K562 (cell line): ENCODE measurements around the gene DPP10. TPM values are rescaled to one million over a fixed set of nuclear protein-coding genes. Genes with fewer than 3 reads are reported as not detected.

ENCODE experiments used
- ATAC-seq: fragments of 200-7000 bp; cut with Tn5 transposase; 3 replicates; pipeline ENCODE4 v1.9.1; 2020; ENCODE audit warnings: moderate library complexity
- BruUV-seq: library from RNA; stranded (reverse); fragments of 400-500 nt; replicated peaks from 2 replicates; lab custom pipeline; 2021; lab: Mats Ljungman, UMichigan
- CTCF ChIA-PET: fragments of 300-600 bp; formaldehyde crosslinking; extraction: SDS; loops from one replicate; lab custom pipeline; 2021; ENCODE audit warnings: low intra/inter-chr PET ratio; lab: Yijun Ruan, JAX
- POLR2A ChIA-PET: fragments of 300-600, 350-650 bp; sonication (Branson Sonifier 250); formaldehyde crosslinking; extraction: SDS; loops from one replicate; lab custom pipeline; 2021; ENCODE audit warnings: antibody characterized with exemption, inconsistent platforms; lab: Yijun Ruan, JAX
- DNase-seq, 4 experiments: peaks; one replicate each; pipeline versions ENCODE4 v3.0.0 to v3.0.0-alpha.2; 2011 to 2018; ENCODE audit warnings: low spot score in 3 of 4, mixed read lengths in 3 of 4; ENCODE audit errors: extremely low read depth in 1 of 4
- FAIRE-seq: peaks from 2 replicates; lab custom pipeline; 2011; peaks lifted over from hg19 to GRCh38; lab: Jason Lieb, UNC
- H2AFZ ChIP-seq: 2 replicates; pipeline ENCODE4 v1.6.0; 2011; ENCODE audit warnings: low read depth, low read length, control low read depth, inconsistent platforms
- H3K27ac ChIP-seq: fragments of 200-600 bp; 3 replicates; pipeline ENCODE4 v1.8.0; 2011; ENCODE audit warnings: low read depth, mild to moderate bottlenecking, control low read depth, inconsistent platforms, low read length, moderate library complexity, mixed read lengths; ENCODE audit errors: extremely low read depth
- H3K27me3 ChIP-seq, 2 experiments: fragments of 300-600 bp in 1 of 2; 2 replicates in 1 of 2; 3 replicates in 1 of 2; pipeline versions ENCODE4 v1.6.0 to v1.8.0; 2011; ENCODE audit warnings: inconsistent platforms in 2 of 2, low read length in 2 of 2, mild to moderate bottlenecking in 1 of 2, mixed read lengths in 1 of 2, moderate library complexity in 1 of 2; ENCODE audit not compliant: control insufficient read depth in 2 of 2, insufficient read depth in 2 of 2
- H3K36me3 ChIP-seq: fragments of 300-600 bp; 3 replicates; pipeline ENCODE4 v1.8.0; 2011; ENCODE audit warnings: mild to moderate bottlenecking, low read length, inconsistent platforms; ENCODE audit not compliant: control insufficient read depth, insufficient read depth
- H3K4me1 ChIP-seq, 2 experiments: fragments of 200-600 bp in 1 of 2; replicated peaks in 1 of 2; 2 replicates in 1 of 2; 3 replicates in 1 of 2; pipeline versions ENCODE4 v1.5.1 to v1.8.0; 2011; ENCODE audit warnings: inconsistent platforms in 2 of 2, low read length in 2 of 2, mild to moderate bottlenecking in 1 of 2, mixed read lengths in 1 of 2, moderate library complexity in 1 of 2; ENCODE audit not compliant: control insufficient read depth in 2 of 2, insufficient read depth in 2 of 2
- H3K4me2 ChIP-seq: 2 replicates; pipeline ENCODE4 v1.6.1; 2011; ENCODE audit warnings: low read length, control low read depth, inconsistent platforms, mixed read lengths; ENCODE audit not compliant: insufficient read depth
- H3K4me3 ChIP-seq: fragments of 200-600 bp; sonication (generic), shearing (Covaris generic); 2 replicates; pipeline ENCODE4 v1.5.1; 2016; ENCODE audit warnings: control low read depth, inconsistent platforms
- H3K79me2 ChIP-seq: fragments of 200-600 bp; 3 replicates; pipeline ENCODE4 v1.8.0; 2011; ENCODE audit warnings: low read length, inconsistent platforms; ENCODE audit not compliant: control insufficient read depth, insufficient read depth
- H3K9ac ChIP-seq, 2 experiments: 2 replicates each; pipeline versions ENCODE4 v1.6.0 to v1.6.1; 2011; ENCODE audit warnings: low read depth in 2 of 2, low read length in 2 of 2, control low read depth in 1 of 2, inconsistent platforms in 1 of 2, mild to moderate bottlenecking in 1 of 2, mixed read lengths in 1 of 2; ENCODE audit not compliant: insufficient read depth in 1 of 2
- H3K9me1 ChIP-seq: one replicate; pipeline ENCODE4 v1.6.0; 2011; ENCODE audit warnings: inconsistent platforms, mild to moderate bottlenecking, low read length, moderate library complexity; ENCODE audit not compliant: control insufficient read depth, insufficient read depth
- H3K9me3 ChIP-seq: replicated peaks from 2 replicates; pipeline ENCODE4 v1.5.1; 2011; ENCODE audit warnings: low read depth, low read length, inconsistent platforms; ENCODE audit not compliant: control insufficient read depth, insufficient read depth
- H4K20me1 ChIP-seq: replicated peaks from 2 replicates; pipeline ENCODE4 v1.6.1; 2011; ENCODE audit warnings: low read length, inconsistent platforms, mixed read lengths; ENCODE audit not compliant: control insufficient read depth, insufficient read depth
- COPS2 ChIP-seq: fragments of 450-650 bp; conservative IDR thresholded peaks from 2 replicates; pipeline ENCODE4 v1.6.1; 2016; ENCODE audit warnings: mild to moderate bottlenecking, moderate library complexity
- FOXA1 ChIP-seq: fragments of 450-650 bp; IDR thresholded peaks from 2 replicates; pipeline ENCODE4 v1.6.1; 2016; ENCODE audit warnings: mild to moderate bottlenecking, borderline replicate concordance
- HOXB6 ChIP-seq: fragments of 250-450 bp; sonication (Bioruptor Pico); IDR thresholded peaks from 2 replicates; pipeline ENCODE4 v1.5.1; 2022; ENCODE audit warnings: mild to moderate bottlenecking, borderline replicate concordance
- KAT2B ChIP-seq: IDR thresholded peaks from one replicate; pipeline ENCODE4 v1.6.1; 2012; ENCODE audit warnings: low read depth, mild to moderate bottlenecking, control low read depth, inconsistent platforms, low read length, moderate library complexity
- SAFB2 ChIP-seq: fragments of 200-400 bp; formaldehyde crosslinking; IDR thresholded peaks from 2 replicates; pipeline ENCODE4 v1.6.1; 2018; ENCODE audit warnings: borderline replicate concordance, low read length, low read depth, moderate library complexity; ENCODE audit not compliant: severe bottlenecking
- TEAD1 ChIP-seq, 2 experiments: fragments of 450-650 bp in 1 of 2; sonication (generic) in 1 of 2; formaldehyde crosslinking; IDR thresholded peaks; 2 replicates each; pipeline versions ENCODE4 v1.4.0 to v1.8.0; 2020 to 2022; ENCODE audit warnings: mild to moderate bottlenecking in 2 of 2, missing genetic modification reagents in 1 of 2
- THAP7 ChIP-seq: fragments of 250-450 bp; sonication (Bioruptor Pico); IDR thresholded peaks from 2 replicates; pipeline ENCODE4 v1.5.0; 2021
- ZNF239 ChIP-seq: fragments of 250-450 bp; sonication (Bioruptor Pico); IDR thresholded peaks from 2 replicates; pipeline ENCODE4 v1.4.0; 2020; ENCODE audit warnings: mild to moderate bottlenecking
- ZNF24 ChIP-seq: fragments of 450-650 bp; IDR thresholded peaks from 2 replicates; pipeline ENCODE4 v1.6.1; 2016
- ZNF707 ChIP-seq: fragments of 250-450 bp; sonication (Bioruptor Pico); conservative IDR thresholded peaks from 2 replicates; pipeline ENCODE4 v1.8.0; 2022; ENCODE audit warnings: inconsistent platforms, mild to moderate bottlenecking, moderate library complexity
- ZSCAN29 ChIP-seq: fragments of 450-650 bp; IDR thresholded peaks from 2 replicates; pipeline ENCODE4 v1.6.1; 2017
- WGBS: fragments of 100-300 bp; shearing (Covaris generic); methylation state at CpG from one replicate; pipeline ENCODE4 v1.1.6; 2016; ENCODE audit warnings: low coverage, mixed read lengths; ENCODE audit not compliant: insufficient coverage; ENCODE audit errors: missing lambda C conversion rate; 5-methylcytosine and 5-hydroxymethylcytosine counted together
- in situ Hi-C: fragments of 300-500 bp; cut with MboI; formaldehyde crosslinking; loops from 4 replicates; pipeline ENCODE4 v1.15.0; 2018; ENCODE audit warnings: inconsistent platforms, mixed read lengths
- intact Hi-C: fragments of 100-400 bp; cut with micrococcal nuclease; formaldehyde crosslinking; loops from 2 replicates; pipeline ENCODE4 v1.14.2; 2022
- polyA plus RNA-seq, 8 experiments: library from polyadenylated mRNA; depleted of rRNA in 4 of 8; stranded (reverse) in 5 of 8; unstranded in 3 of 8; fragments of >200 nt; fragmentation: Nextera tagmentation in 2 of 8; fragmentation: Illumina TruSeq in 1 of 8; extraction: Ambion mirVana in 2 of 8; extraction: Trizol in 1 of 8; gene quantifications; 2 replicates each; pipeline versions ENCODE4 v1.2.1 to v1.2.3, GENCODE V29; 2011 to 2014; ENCODE audit warnings: inconsistent platforms in 1 of 8, missing spikeins in 1 of 8
- total RNA-seq, 7 experiments: library from RNA; depleted of rRNA in 6 of 7; stranded (reverse); fragments of >200 nt in 6 of 7; fragmentation: Illumina TruSeq in 2 of 7; extraction: Trizol in 2 of 7; gene quantifications; 2 replicates each; pipeline versions ENCODE4 v1.2.1 to v1.2.3, GENCODE V29; 2011 to 2021; ENCODE audit warnings: low replicate concordance in 1 of 7
- TF ChIP-seq, protein P1 (sequence below), 3 experiments: fragments of 200-800 bp in 1 of 3; fragments of 250-450 bp in 1 of 3; fragments of 450-650 bp in 1 of 3; sonication (Bioruptor Pico) in 1 of 3; sonication (Bioruptor generic) in 1 of 3; formaldehyde crosslinking in 1 of 3; IDR thresholded peaks; 2 replicates each; pipeline versions ENCODE4 v1.6.1 to v1.8.0; 2016 to 2022; ENCODE audit warnings: mild to moderate bottlenecking in 2 of 3, missing genetic modification characterization in 2 of 3, missing compliant biosample characterization in 1 of 3, moderate library complexity in 1 of 3
- TF ChIP-seq, protein P2 (sequence below): sonication (generic); formaldehyde crosslinking; IDR thresholded peaks from 2 replicates; pipeline ENCODE4 v1.8.1; 2023; ENCODE audit warnings: missing genetic modification reagents, mild to moderate bottlenecking, borderline replicate concordance

The DPP10 gene
- total and polyA plus RNA-seq, 9 of the 15 experiments (the other 6 are each of a cell fraction or from before 2014, with no cell fraction given), result not detected

- no TSS peak for BruUV-seq
- Histone ChIP-seq H3K27me3 (no peaks in the 10 kb centered on the region), H3K9me1 (no peaks in the 10 kb centered on the region), H3K79me2 (no peaks in the 10 kb centered on the region), H3K4me3 (no peak overlapping the region), H3K36me3 (no peaks in the 10 kb centered on the region), H3K9me3 (no peaks in the 10 kb centered on the region), H3K4me1 (no peaks in the 10 kb centered on the region), H3K9ac (no peak overlapping the region), H3K27ac (no peak overlapping the region), H2AFZ (no peak overlapping the region), H4K20me1 (no peaks in the 10 kb centered on the region), H3K4me2 (no peak overlapping the region)
- intact Hi-C loops (no loop called here), in situ Hi-C loops (no loop called here)
- POLR2A ChIA-PET, result no interaction called here
- CTCF ChIA-PET, result no interaction called here
- ATAC-seq, result no peak
- 0% methylated on average over 1 of the region's 1 CpG for WGBS
- FAIRE-seq, result no peak
- DNase-seq, result no peak
- no peak for TF ChIP-seq SAFB2
- TF ChIP-seq KAT2B, result no peak
- no peak for TF ChIP-seq ZNF24
- TF ChIP-seq THAP7, result no peak
- TF ChIP-seq ZNF239 (CRISPR knock-in tag), result no peak
- no peak for TF ChIP-seq FOXA1
- TF ChIP-seq, protein P1, sequence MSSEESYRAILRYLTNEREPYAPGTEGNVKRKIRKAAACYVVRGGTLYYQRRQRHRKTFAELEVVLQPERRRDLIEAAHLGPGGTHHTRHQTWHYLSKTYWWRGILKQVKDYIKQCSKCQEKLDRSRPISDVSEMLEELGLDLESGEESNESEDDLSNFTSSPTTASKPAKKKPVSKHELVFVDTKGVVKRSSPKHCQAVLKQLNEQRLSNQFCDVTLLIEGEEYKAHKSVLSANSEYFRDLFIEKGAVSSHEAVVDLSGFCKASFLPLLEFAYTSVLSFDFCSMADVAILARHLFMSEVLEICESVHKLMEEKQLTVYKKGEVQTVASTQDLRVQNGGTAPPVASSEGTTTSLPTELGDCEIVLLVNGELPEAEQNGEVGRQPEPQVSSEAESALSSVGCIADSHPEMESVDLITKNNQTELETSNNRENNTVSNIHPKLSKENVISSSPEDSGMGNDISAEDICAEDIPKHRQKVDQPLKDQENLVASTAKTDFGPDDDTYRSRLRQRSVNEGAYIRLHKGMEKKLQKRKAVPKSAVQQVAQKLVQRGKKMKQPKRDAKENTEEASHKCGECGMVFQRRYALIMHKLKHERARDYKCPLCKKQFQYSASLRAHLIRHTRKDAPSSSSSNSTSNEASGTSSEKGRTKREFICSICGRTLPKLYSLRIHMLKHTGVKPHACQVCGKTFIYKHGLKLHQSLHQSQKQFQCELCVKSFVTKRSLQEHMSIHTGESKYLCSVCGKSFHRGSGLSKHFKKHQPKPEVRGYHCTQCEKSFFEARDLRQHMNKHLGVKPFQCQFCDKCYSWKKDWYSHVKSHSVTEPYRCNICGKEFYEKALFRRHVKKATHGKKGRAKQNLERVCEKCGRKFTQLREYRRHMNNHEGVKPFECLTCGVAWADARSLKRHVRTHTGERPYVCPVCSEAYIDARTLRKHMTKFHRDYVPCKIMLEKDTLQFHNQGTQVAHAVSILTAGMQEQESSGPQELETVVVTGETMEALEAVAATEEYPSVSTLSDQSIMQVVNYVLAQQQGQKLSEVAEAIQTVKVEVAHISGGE (CRISPR knock-in tag; IDR thresholded peaks at IDR 0.05), result no peak
- TF ChIP-seq ZNF707, result no peak
- TF ChIP-seq, protein P2, sequence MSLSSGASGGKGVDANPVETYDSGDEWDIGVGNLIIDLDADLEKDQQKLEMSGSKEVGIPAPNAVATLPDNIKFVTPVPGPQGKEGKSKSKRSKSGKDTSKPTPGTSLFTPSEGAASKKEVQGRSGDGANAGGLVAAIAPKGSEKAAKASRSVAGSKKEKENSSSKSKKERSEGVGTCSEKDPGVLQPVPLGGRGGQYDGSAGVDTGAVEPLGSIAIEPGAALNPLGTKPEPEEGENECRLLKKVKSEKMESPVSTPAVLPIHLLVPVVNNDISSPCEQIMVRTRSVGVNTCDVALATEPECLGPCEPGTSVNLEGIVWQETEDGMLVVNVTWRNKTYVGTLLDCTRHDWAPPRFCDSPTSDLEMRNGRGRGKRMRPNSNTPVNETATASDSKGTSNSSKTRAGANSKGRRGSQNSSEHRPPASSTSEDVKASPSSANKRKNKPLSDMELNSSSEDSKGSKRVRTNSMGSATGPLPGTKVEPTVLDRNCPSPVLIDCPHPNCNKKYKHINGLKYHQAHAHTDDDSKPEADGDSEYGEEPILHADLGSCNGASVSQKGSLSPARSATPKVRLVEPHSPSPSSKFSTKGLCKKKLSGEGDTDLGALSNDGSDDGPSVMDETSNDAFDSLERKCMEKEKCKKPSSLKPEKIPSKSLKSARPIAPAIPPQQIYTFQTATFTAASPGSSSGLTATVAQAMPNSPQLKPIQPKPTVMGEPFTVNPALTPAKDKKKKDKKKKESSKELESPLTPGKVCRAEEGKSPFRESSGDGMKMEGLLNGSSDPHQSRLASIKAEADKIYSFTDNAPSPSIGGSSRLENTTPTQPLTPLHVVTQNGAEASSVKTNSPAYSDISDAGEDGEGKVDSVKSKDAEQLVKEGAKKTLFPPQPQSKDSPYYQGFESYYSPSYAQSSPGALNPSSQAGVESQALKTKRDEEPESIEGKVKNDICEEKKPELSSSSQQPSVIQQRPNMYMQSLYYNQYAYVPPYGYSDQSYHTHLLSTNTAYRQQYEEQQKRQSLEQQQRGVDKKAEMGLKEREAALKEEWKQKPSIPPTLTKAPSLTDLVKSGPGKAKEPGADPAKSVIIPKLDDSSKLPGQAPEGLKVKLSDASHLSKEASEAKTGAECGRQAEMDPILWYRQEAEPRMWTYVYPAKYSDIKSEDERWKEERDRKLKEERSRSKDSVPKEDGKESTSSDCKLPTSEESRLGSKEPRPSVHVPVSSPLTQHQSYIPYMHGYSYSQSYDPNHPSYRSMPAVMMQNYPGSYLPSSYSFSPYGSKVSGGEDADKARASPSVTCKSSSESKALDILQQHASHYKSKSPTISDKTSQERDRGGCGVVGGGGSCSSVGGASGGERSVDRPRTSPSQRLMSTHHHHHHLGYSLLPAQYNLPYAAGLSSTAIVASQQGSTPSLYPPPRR (CRISPR knock-in tag), result no peak
- no peak for TF ChIP-seq TEAD1 (CRISPR knock-in tag; IDR thresholded peaks at IDR 0.05)
- no peak for TF ChIP-seq COPS2
- no peak for TF ChIP-seq HOXB6
- TF ChIP-seq ZSCAN29, result no peak
Measured at GRCh38 chr2:115290478-115290877, 848.0 kb downstream of the DPP10 start.
